Spleen (tissue), 7 donors: ENCODE data around the gene MRPS18A.

Experiments used
- POLR2A ChIP-seq, 3 donors: fragments of 450-650 bp; IDR thresholded peaks; one replicate each; pipeline ENCODE4 v1.5.1; 2017; ENCODE audit warnings: antibody characterized with exemption in 3 of 3, mild to moderate bottlenecking in 1 of 3
- POLR2AphosphoS5 ChIP-seq, 3 donors: sonication (generic); formaldehyde crosslinking; IDR thresholded peaks; one replicate each; pipeline ENCODE4 v1.5.1; 2017; ENCODE audit warnings: antibody characterized with exemption in 3 of 3
- TF ChIP-seq, protein P1 (sequence below), 11 experiments: fragments of 200-600 bp in 7 of 11; fragments of 450-650 bp in 4 of 11; sonication (generic) in 4 of 11; IDR thresholded peaks in 8 of 11; conservative IDR thresholded peaks in 3 of 11; 1 replicate in 7 of 11; 2 replicates in 4 of 11; pipeline versions ENCODE4 v1.4.0 to v1.8.0; 2016 to 2021; ENCODE audit warnings: antibody characterized with exemption in 11 of 11, inconsistent platforms in 4 of 11, mild to moderate bottlenecking in 1 of 11
- donor health status: DM: no; HTN: no; CAD: no; lungs with moderate emphysema.
- donor health status: DM: no; HTN: no; CAD: no.
- donor health status: DM: no; HTN: no; CAD: no.

DNA sequence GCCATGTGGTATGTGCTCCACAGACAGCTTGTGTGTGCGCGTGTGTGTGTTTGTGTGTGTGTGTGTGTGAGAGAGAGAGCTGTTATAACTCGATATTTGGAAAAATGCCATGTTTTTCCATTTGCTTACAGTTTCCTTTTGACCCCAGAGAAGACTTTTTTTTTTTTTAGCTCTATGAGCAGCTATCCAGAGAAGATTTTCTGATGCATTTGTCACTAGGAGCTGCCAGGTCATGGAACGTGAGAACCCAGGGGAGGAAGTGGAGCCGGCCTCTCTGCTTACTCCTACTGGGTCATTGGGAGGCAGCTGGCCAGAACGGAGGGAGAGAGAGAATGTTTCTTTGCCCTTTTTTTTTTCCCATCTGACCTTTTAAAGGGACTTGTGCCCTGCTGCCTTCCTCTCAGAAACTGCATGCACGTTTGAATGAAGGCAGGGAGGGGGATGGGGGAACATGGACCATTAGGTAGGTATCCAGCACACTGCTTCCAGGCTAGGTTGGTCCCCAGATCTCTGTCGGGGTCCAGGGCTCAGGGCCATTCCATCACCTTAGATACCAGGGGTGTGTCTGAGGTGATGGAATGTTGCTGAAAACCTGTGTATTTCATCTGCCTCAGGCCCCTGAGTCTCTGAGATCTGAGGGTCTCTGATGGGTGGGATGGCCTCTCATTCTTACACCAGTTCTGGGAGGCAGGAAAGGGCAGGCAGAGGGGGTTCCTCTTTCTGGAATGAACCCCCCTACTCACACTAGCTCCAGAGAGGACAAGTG is 11.2 kb upstream of the MRPS18A start:
- TF ChIP-seq POLR2A (IDR thresholded peaks at IDR 0.05) (no peak), POLR2AphosphoS5 (IDR thresholded peaks at IDR 0.05) (peak in 1 of 3 donors; percentile 44)
- TF ChIP-seq, protein P1, sequence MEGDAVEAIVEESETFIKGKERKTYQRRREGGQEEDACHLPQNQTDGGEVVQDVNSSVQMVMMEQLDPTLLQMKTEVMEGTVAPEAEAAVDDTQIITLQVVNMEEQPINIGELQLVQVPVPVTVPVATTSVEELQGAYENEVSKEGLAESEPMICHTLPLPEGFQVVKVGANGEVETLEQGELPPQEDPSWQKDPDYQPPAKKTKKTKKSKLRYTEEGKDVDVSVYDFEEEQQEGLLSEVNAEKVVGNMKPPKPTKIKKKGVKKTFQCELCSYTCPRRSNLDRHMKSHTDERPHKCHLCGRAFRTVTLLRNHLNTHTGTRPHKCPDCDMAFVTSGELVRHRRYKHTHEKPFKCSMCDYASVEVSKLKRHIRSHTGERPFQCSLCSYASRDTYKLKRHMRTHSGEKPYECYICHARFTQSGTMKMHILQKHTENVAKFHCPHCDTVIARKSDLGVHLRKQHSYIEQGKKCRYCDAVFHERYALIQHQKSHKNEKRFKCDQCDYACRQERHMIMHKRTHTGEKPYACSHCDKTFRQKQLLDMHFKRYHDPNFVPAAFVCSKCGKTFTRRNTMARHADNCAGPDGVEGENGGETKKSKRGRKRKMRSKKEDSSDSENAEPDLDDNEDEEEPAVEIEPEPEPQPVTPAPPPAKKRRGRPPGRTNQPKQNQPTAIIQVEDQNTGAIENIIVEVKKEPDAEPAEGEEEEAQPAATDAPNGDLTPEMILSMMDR (IDR thresholded peaks at IDR 0.05 in 8 of 11, conservative IDR thresholded peaks at IDR 0.05 in 3 of 11) = no peak
